Measurements from ENCODE around the gene NT5C1B.

The NT5C1B gene

GRCh38 chr2:18592372-18592771 lies 3.0 kb upstream of the NT5C1B start:
- TF ChIP-seq ZNF565 (CRISPR knock-in tag; conservative IDR thresholded peaks at IDR 0.05; ENCODE audit: low read depth) (no peak), POU6F1 (CRISPR knock-in tag; IDR thresholded peaks at IDR 0.05; ENCODE audit: borderline replicate concordance, low read depth) (no peak), PPARA (CRISPR knock-in tag; IDR thresholded peaks at IDR 0.05; ENCODE audit: borderline replicate concordance) (no peak), OSR1 (CRISPR knock-in tag; IDR thresholded peaks at IDR 0.05) (no peak), BACH2 (CRISPR knock-in tag; IDR thresholded peaks at IDR 0.05; ENCODE audit: borderline replicate concordance) (no peak), ESRRG (CRISPR knock-in tag; IDR thresholded peaks at IDR 0.05) (no peak), RARB (CRISPR knock-in tag; IDR thresholded peaks at IDR 0.05) (no peak), GLIS3 (CRISPR knock-in tag; IDR thresholded peaks at IDR 0.05) (no peak), ZNF70 (CRISPR knock-in tag; IDR thresholded peaks at IDR 0.05) (no peak)
- no peak for ATAC-seq

- ATAC-seq = no peak
- TF ChIP-seq BACH2 (CRISPR knock-in tag; IDR thresholded peaks at IDR 0.05; ENCODE audit: borderline replicate concordance) = no peak
- no peak for TF ChIP-seq ZNF8 (CRISPR knock-in tag; IDR thresholded peaks at IDR 0.05)
These were observed 567 bp downstream of the NT5C1B start for GRCh38 chr2:18588802-18589201.

GRCh38 chr2:18588049-18588448 lies 1.3 kb downstream of the NT5C1B start:
- TF ChIP-seq TCF4 (CRISPR knock-in tag; IDR thresholded peaks at IDR 0.05; ENCODE audit: borderline replicate concordance) = no peak
- TF ChIP-seq PATZ1 (CRISPR knock-in tag; IDR thresholded peaks at IDR 0.05; ENCODE audit: borderline replicate concordance) = no peak
- no peak for TF ChIP-seq BACH2 (CRISPR knock-in tag; IDR thresholded peaks at IDR 0.05; ENCODE audit: borderline replicate concordance)
- no peak for TF ChIP-seq PPARA (CRISPR knock-in tag; IDR thresholded peaks at IDR 0.05; ENCODE audit: borderline replicate concordance)
- TF ChIP-seq ZNF565 (CRISPR knock-in tag; conservative IDR thresholded peaks at IDR 0.05; ENCODE audit: low read depth) = no peak
- no peak for TF ChIP-seq CREB5 (CRISPR knock-in tag; IDR thresholded peaks at IDR 0.05; ENCODE audit: low read depth)
- no peak for TF ChIP-seq ZNF8 (CRISPR knock-in tag; IDR thresholded peaks at IDR 0.05)
- no peak for TF ChIP-seq TOX (CRISPR knock-in tag; IDR thresholded peaks at IDR 0.05; ENCODE audit: borderline replicate concordance)
- no peak for TF ChIP-seq SNAI2 (CRISPR knock-in tag; IDR thresholded peaks at IDR 0.05)
- TF ChIP-seq RARB (CRISPR knock-in tag; IDR thresholded peaks at IDR 0.05) = no peak
- no peak for TF ChIP-seq ZFP30 (CRISPR knock-in tag; IDR thresholded peaks at IDR 0.05)
- no peak for TF ChIP-seq ISL1 (CRISPR knock-in tag; IDR thresholded peaks at IDR 0.05)
- TF ChIP-seq ZFP3 (CRISPR knock-in tag; IDR thresholded peaks at IDR 0.05) = no peak
- no peak for TF ChIP-seq ARNTL (CRISPR knock-in tag; IDR thresholded peaks at IDR 0.05; ENCODE audit: borderline replicate concordance, low read depth)
- no peak for TF ChIP-seq ZNF70 (CRISPR knock-in tag; IDR thresholded peaks at IDR 0.05)
- TF ChIP-seq OSR1 (CRISPR knock-in tag; IDR thresholded peaks at IDR 0.05) = no peak
- TF ChIP-seq POU6F1 (CRISPR knock-in tag; IDR thresholded peaks at IDR 0.05; ENCODE audit: borderline replicate concordance, low read depth) = no peak
- TF ChIP-seq GLIS3 (CRISPR knock-in tag; IDR thresholded peaks at IDR 0.05) = no peak
- no peak for ATAC-seq

GRCh38 chr2:18585526-18585925 lies 3.8 kb downstream of the NT5C1B start:
- no peak for ATAC-seq
- TF ChIP-seq ARNTL (CRISPR knock-in tag; IDR thresholded peaks at IDR 0.05; ENCODE audit: borderline replicate concordance, low read depth) (no peak), ISL1 (CRISPR knock-in tag; IDR thresholded peaks at IDR 0.05) (no peak), ZC3H10 (CRISPR knock-in tag; IDR thresholded peaks at IDR 0.05) (no peak), ZFP3 (CRISPR knock-in tag; IDR thresholded peaks at IDR 0.05) (no peak), CSDC2 (CRISPR knock-in tag; IDR thresholded peaks at IDR 0.05) (no peak), BACH2 (CRISPR knock-in tag; IDR thresholded peaks at IDR 0.05; ENCODE audit: borderline replicate concordance) (no peak), PPARA (CRISPR knock-in tag; IDR thresholded peaks at IDR 0.05; ENCODE audit: borderline replicate concordance) (no peak), TSHZ2 (CRISPR knock-in tag; IDR thresholded peaks at IDR 0.05) (no peak), CSRNP3 (CRISPR knock-in tag; IDR thresholded peaks at IDR 0.05) (no peak), TOX (CRISPR knock-in tag; IDR thresholded peaks at IDR 0.05; ENCODE audit: borderline replicate concordance) (no peak), ZNF70 (CRISPR knock-in tag; IDR thresholded peaks at IDR 0.05) (no peak)

All from SK-N-SH treated with all-trans-retinoic acid at 6 μM for 48 hours (cell line).